Liver (tissue), 9 donors: ENCODE results near the gene SH3RF3. TPM values are rescaled to one million over a fixed set of nuclear protein-coding genes. Genes with fewer than 3 reads are reported as not detected.

ENCODE experiments used
- DNase-seq: peaks from one replicate; pipeline ENCODE4 v3.0.0-alpha.2; 2017; ENCODE audit warnings: low spot score
- H3K27ac ChIP-seq, 2 donors: one replicate each; pipeline ENCODE4 v1.7.0; 2013; ENCODE audit warnings: inconsistent platforms in 2 of 2, low read length in 2 of 2, control low read depth in 1 of 2, low read depth in 1 of 2, mild to moderate bottlenecking in 1 of 2
- H3K27me3 ChIP-seq, 4 donors: one replicate each; pipeline versions ENCODE4 v1.6.1 to v1.7.0; 2013; ENCODE audit warnings: low read length in 3 of 4, inconsistent platforms in 1 of 4, mild to moderate bottlenecking in 1 of 4, moderate library complexity in 1 of 4; ENCODE audit not compliant: control insufficient read depth in 4 of 4, insufficient read depth in 4 of 4
- H3K36me3 ChIP-seq, 4 donors: one replicate each; pipeline versions ENCODE4 v1.6.1 to v1.7.0; 2013; ENCODE audit warnings: low read length in 3 of 4, mild to moderate bottlenecking in 3 of 4, low read depth in 1 of 4, moderate library complexity in 1 of 4; ENCODE audit not compliant: control insufficient read depth in 4 of 4, insufficient read depth in 3 of 4
- H3K4me1 ChIP-seq, 4 donors: one replicate each; pipeline versions ENCODE4 v1.6.1 to v1.7.0; 2013; ENCODE audit warnings: low read length in 3 of 4, mild to moderate bottlenecking in 3 of 4, moderate library complexity in 1 of 4; ENCODE audit not compliant: control insufficient read depth in 4 of 4, insufficient read depth in 4 of 4
- H3K4me3 ChIP-seq, 3 donors: one replicate each; pipeline versions ENCODE4 v1.6.1 to v1.7.0; 2013; ENCODE audit warnings: low read length in 3 of 3, control low read depth in 1 of 3, low read depth in 1 of 3, mild to moderate bottlenecking in 1 of 3
- H3K9ac ChIP-seq, 2 donors: one replicate each; pipeline ENCODE4 v1.7.0; 2013; ENCODE audit warnings: low read length in 2 of 2, mild to moderate bottlenecking in 2 of 2, moderate library complexity in 2 of 2, control low read depth in 1 of 2, low read depth in 1 of 2
- H3K9me3 ChIP-seq, 4 donors: one replicate each; pipeline versions ENCODE4 v1.6.1 to v1.7.0; 2013; ENCODE audit warnings: low read length in 3 of 4; ENCODE audit not compliant: control insufficient read depth in 4 of 4
- ATF3 ChIP-seq: IDR thresholded peaks from 2 replicates; pipeline ENCODE4 v1.6.1; 2016; ENCODE audit warnings: antibody characterized with exemption
- CTCF ChIP-seq: fragments of 150-350 bp; IDR thresholded peaks from 2 replicates; pipeline ENCODE4 v1.5.1; 2017; ENCODE audit warnings: improper control_type of control experiment, low read depth, low read length; ENCODE audit not compliant: missing input control
- EGR1 ChIP-seq, 2 donors: IDR thresholded peaks; 2 replicates each; pipeline ENCODE4 v1.6.1; 2016 to 2018; ENCODE audit warnings: antibody characterized with exemption in 2 of 2, low read depth in 2 of 2
- FOXA1 ChIP-seq: IDR thresholded peaks from 2 replicates; pipeline ENCODE4 v1.6.1; 2016; ENCODE audit warnings: antibody characterized with exemption
- FOXA2 ChIP-seq: IDR thresholded peaks from 2 replicates; pipeline ENCODE4 v1.6.1; 2016; ENCODE audit warnings: antibody characterized with exemption
- GABPA ChIP-seq, 2 donors: IDR thresholded peaks in 1 of 2; conservative IDR thresholded peaks in 1 of 2; 2 replicates each; pipeline ENCODE4 v1.6.1; 2016; ENCODE audit warnings: antibody characterized with exemption in 2 of 2, mild to moderate bottlenecking in 1 of 2, moderate library complexity in 1 of 2
- HNF4A ChIP-seq, 2 donors: conservative IDR thresholded peaks; 2 replicates each; pipeline ENCODE4 v1.6.1; 2016; ENCODE audit warnings: antibody characterized with exemption in 2 of 2, mild to moderate bottlenecking in 2 of 2
- JUND ChIP-seq, 2 donors: IDR thresholded peaks; 2 replicates each; pipeline ENCODE4 v1.6.1; 2016; ENCODE audit warnings: antibody characterized with exemption in 2 of 2
- MAX ChIP-seq: IDR thresholded peaks from 2 replicates; pipeline ENCODE4 v1.6.1; 2016; ENCODE audit warnings: antibody characterized with exemption
- NR2F2 ChIP-seq: IDR thresholded peaks from 2 replicates; pipeline ENCODE4 v1.6.1; 2016; ENCODE audit warnings: antibody characterized with exemption
- RAD21 ChIP-seq, 2 donors: IDR thresholded peaks; 2 replicates each; pipeline ENCODE4 v1.6.1; 2016; ENCODE audit warnings: antibody characterized with exemption in 2 of 2, mild to moderate bottlenecking in 2 of 2
- REST ChIP-seq: IDR thresholded peaks from 2 replicates; pipeline ENCODE4 v1.6.1; 2016; ENCODE audit warnings: antibody characterized with exemption, mild to moderate bottlenecking
- RXRA ChIP-seq, 2 donors: IDR thresholded peaks; 2 replicates each; pipeline ENCODE4 v1.6.1; 2017 to 2018; ENCODE audit warnings: antibody characterized with exemption in 2 of 2, mild to moderate bottlenecking in 1 of 2
- SP1 ChIP-seq: IDR thresholded peaks from 2 replicates; pipeline ENCODE4 v1.6.1; 2018; ENCODE audit warnings: antibody characterized with exemption, mild to moderate bottlenecking
- TAF1 ChIP-seq: conservative IDR thresholded peaks from 2 replicates; pipeline ENCODE4 v1.6.1; 2016; ENCODE audit warnings: antibody characterized with exemption, mild to moderate bottlenecking
- YY1 ChIP-seq: IDR thresholded peaks from 2 replicates; pipeline ENCODE4 v1.6.1; 2016; ENCODE audit warnings: antibody characterized with exemption, mild to moderate bottlenecking
- WGBS: extraction: QIAGEN DNeasy Blood & Tissue Kit; methylation state at CpG from one replicate; pipeline ENCODE4 v1.1.7; 2013; 5-methylcytosine and 5-hydroxymethylcytosine counted together
- polyA plus RNA-seq, 2 donors: library from polyadenylated mRNA; stranded (reverse) in 1 of 2; unstranded in 1 of 2; fragments of 200-250 nt in 1 of 2; fragments of >200 nt in 1 of 2; fragmentation: Nextera tagmentation in 1 of 2; extraction: Ambion mirVana in 1 of 2; gene quantifications; one replicate each; pipeline versions ENCODE4 v1.2.1 to v1.2.3, GENCODE V29; 2013 to 2015
- total RNA-seq, 2 donors: library from RNA; depleted of rRNA; stranded (reverse); fragments of >200 nt; gene quantifications; one replicate each; pipeline ENCODE4 v1.2.3, GENCODE V29; 2014
- donor health status: healthy.
- donor health status: healthy.
- donor health status: healthy.
- donor health status: healthy.
- donor health status: healthy.

SH3RF3 gene
- total and polyA plus RNA-seq, 4 donors: 0.11 to 1.0 (median 0.54) TPM

GRCh38 chr2:109374548-109375130 is 245.6 kb downstream of the SH3RF3 start:
- no peaks in the 10 kb centered on the region for H3K4me1 ChIP-seq

GRCh38 chr2:109375131-109375561 is 246.1 kb downstream of the SH3RF3 start:
- DNase-seq: peak; percentile 23

More at GRCh38 chr2:109374548-109375130, 245.6 kb downstream of the SH3RF3 start:
- WGBS: 93% methylated on average over 16 of the region's 16 CpGs
- DNase-seq: peak; percentile 14
- TF ChIP-seq JUND (IDR thresholded peaks at IDR 0.05): no peak
- H3K27ac ChIP-seq: no peak overlapping the region
- H3K4me3 ChIP-seq: no peak overlapping the region
- no peaks in the 10 kb centered on the region for H3K36me3 ChIP-seq
- no peaks in the 10 kb centered on the region for H3K9me3 ChIP-seq
- no peak overlapping the region for H3K9ac ChIP-seq
- H3K27me3 ChIP-seq: no peaks in the 10 kb centered on the region

GRCh38 chr2:109375656-109376055 is 246.7 kb downstream of the SH3RF3 start:
- Histone ChIP-seq H3K27ac (no peak overlapping the region), H3K36me3 (no peaks in the 10 kb centered on the region), H3K4me3 (no peak overlapping the region), H3K4me1 (no peaks in the 10 kb centered on the region), H3K9me3 (no peaks in the 10 kb centered on the region), H3K27me3 (no peaks in the 10 kb centered on the region), H3K9ac (no peak overlapping the region)
- peak; percentile 17 for DNase-seq
- 90% methylated on average over 7 of the region's 7 CpGs for WGBS
- no peak for TF ChIP-seq MAX
- TF ChIP-seq CTCF: no peak
- no peak for TF ChIP-seq GABPA (IDR thresholded peaks at IDR 0.05 in 1 of 2, conservative IDR thresholded peaks at IDR 0.05 in 1 of 2)
- TF ChIP-seq NR2F2: no peak
- no peak for TF ChIP-seq TAF1
- no peak for TF ChIP-seq RAD21 (IDR thresholded peaks at IDR 0.05)
- no peak for TF ChIP-seq FOXA1
- no peak for TF ChIP-seq FOXA2
- TF ChIP-seq SP1: no peak
- TF ChIP-seq RXRA (IDR thresholded peaks at IDR 0.05): no peak
- no peak for TF ChIP-seq ATF3
- no peak for TF ChIP-seq EGR1 (IDR thresholded peaks at IDR 0.05; ENCODE audit: low read depth in 2 of 2)
- TF ChIP-seq JUND (IDR thresholded peaks at IDR 0.05): no peak
- no peak for TF ChIP-seq YY1
- TF ChIP-seq REST: no peak
- TF ChIP-seq HNF4A (conservative IDR thresholded peaks at IDR 0.05): no peak

More at GRCh38 chr2:109375131-109375561, 246.1 kb downstream of the SH3RF3 start:
- Histone ChIP-seq H3K27ac (no peak overlapping the region), H3K9me3 (no peaks in the 10 kb centered on the region), H3K4me3 (no peak overlapping the region), H3K36me3 (no peaks in the 10 kb centered on the region), H3K9ac (no peak overlapping the region), H3K27me3 (no peaks in the 10 kb centered on the region), H3K4me1 (no peaks in the 10 kb centered on the region)
- TF ChIP-seq HNF4A (conservative IDR thresholded peaks at IDR 0.05): no peak
- no peak for TF ChIP-seq EGR1 (IDR thresholded peaks at IDR 0.05; ENCODE audit: low read depth in 2 of 2)
- no peak for TF ChIP-seq NR2F2
- no peak for TF ChIP-seq SP1
- 96% methylated on average over 12 of the region's 12 CpGs for WGBS
